Activated CD8-positive, alpha-beta memory T cell treated with anti-CD3 and anti-CD28 coated beads, Interleukin-2, amount 50 U/mL, for 4 hours (primary cell): Measurements from ENCODE around the gene SHANK1.
"Not testable (repeated sequence)": the region's sequence is repeated elsewhere in the genome, so short reads cannot be mapped to it uniquely, and the experiment has no call there.

Experiments used
- DNase-seq: peaks from one replicate; pipeline ENCODE4 v3.0.0-alpha.2; 2020

Gene SHANK1

DNA sequence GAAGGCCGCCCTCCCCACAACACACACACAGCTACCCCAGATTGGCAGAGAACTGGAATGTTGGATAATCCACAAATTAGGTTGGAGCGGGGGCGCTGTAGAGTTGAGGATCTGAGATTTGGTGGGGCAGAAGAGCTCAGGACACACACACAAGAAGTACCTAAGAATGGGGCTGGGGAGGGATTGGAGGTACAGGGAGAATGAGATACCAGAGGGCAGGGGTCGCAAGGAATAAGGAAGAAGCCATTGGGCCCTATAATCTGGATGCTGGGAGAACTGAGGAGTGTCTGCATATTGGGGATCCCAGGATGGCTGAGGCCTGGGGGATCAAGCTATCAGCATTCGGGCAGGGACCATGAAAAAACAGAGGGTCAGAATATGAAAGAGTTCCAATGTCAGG lies 91.5 kb downstream of the SHANK1 start:
- no peak for DNase-seq

DNA sequence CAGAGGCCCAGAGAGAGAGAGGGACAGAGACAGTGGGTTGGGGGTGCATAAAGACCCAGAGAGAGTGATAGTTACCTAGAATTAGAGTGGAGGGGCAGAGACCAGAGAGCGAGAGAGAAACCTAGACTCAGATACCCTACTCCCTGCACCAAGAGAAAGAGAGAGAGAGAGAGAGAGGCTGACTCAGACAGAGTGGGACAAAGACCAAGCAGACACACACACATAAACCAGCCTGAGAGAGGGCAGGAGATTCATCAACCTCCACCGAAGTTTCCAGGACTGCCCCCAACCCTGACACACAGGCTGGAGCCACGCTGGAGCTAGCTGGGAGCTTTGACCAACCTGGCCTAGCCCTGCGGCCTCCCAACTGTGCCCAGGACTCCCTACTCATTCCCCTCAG lies 92.8 kb downstream of the SHANK1 start:
- DNase-seq = no peak

DNA sequence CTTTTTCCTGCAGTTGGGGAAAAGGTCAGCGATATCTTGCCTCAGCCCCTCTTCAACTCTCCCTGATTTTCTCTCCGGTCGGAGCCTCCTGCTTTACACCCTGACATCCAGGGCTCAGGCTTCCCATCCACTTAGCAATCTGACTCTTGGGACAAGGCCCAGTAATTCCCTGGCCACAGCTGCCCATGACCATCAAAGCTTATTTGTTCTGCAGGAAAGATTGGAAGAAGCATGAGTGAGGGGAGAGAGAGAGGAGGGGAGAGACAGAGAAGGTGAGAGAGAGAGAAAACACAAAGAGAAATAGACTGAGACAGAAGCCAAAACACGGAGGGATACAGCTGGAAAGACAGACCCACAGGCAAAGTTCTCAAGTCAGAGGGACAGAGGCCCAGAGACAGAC lies 93.6 kb downstream of the SHANK1 start:
- DNase-seq = no peak

DNA sequence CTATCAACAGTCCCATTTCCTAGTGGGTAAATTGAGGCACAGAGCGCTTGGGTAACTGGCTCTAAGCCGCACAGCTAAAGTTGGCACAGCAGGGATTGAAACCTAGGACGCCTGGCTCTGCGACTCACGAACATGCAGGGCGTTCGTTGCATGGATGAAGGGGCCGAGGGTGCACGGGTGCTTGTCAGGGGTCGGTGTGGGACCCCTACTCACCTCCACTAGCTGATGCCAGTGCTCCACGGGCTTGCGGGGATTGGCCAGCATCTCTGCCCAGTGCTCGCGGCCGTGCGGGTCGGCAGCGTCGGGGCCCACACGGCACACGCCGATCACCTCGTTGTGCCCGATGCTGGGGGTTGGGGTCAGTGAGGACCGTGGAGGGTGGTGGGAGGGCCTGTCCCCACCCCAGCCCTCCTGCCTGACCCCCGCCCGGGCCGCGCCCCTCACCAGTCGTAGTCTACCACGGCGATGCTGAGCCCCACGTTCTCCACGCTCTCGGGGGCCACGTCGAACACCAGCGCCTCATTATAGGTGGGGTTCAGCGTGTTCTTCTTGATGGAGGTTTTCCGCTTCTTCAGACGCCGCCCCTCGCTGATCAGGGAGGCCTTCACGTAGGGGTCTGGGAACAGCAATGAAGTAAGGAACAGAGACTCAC lies 94.5 kb downstream of the SHANK1 start:
- DNase-seq = no peak

DNA sequence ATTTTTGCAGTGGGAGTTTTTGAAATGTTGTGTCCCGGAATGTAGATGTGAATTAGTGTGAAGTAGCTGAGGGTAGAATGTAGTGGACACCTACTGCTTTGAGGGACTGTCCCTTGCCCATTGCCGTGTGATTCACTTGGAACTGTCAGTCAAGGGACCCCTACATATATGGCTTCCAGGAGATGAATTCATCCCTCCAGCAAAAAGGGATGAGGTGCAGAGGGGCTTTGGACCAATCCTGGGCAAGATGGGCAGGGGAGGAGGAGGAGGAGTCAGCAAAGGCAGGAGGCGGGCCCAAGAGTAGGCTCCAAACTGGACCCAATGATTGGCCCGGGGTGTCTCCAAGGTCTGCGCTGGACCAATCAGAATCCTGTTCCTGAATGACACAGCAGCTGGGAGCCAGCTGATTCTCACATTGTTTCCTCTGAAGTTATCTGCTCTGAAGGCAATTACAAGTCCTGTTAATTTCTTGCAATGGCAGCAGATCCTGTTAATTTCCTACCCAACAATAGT lies 99.2 kb downstream of the SHANK1 start:
- DNase-seq = not testable (repeated sequence)

DNA sequence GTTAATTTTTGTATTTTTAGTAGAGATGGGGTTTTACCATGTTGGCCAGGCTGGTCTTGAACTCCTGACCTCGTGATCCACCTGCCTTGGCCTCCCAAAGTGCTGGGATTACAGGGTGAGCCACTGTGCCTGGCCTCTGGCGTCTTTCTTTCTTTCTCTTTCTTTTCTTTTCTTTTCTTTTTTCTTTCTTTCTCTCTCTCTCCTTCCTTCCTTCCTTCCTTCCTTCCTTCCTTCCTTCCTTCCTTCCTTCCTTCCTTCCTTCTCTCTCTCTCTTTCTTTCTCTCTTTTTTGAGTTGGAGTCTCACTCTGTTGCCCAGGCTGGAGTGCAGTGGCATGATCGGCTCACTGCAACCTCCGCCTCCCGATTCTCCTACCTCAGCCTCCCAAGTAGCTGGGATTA lies 100.4 kb downstream of the SHANK1 start:
- not testable (repeated sequence) for DNase-seq

DNA sequence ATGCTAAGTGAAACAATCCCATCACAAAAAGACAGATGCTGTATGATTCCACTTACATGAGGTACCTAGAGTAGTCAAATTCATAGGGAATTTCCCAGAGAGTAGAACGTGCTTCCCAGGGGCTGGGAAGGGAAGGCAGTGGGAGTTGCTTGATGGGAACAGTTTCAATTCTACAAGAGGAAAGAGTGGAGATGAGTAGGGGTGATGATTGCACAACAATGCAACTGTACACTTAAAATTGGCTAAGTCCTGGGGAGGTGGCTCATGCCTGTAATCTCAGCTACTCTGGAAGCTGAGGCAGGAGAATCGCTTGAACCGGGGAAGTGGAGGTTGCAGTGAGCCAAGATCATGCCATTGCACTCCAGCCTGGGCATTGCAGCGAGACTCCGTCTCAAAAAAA lies 101.2 kb downstream of the SHANK1 start:
- not testable (repeated sequence) for DNase-seq

DNA sequence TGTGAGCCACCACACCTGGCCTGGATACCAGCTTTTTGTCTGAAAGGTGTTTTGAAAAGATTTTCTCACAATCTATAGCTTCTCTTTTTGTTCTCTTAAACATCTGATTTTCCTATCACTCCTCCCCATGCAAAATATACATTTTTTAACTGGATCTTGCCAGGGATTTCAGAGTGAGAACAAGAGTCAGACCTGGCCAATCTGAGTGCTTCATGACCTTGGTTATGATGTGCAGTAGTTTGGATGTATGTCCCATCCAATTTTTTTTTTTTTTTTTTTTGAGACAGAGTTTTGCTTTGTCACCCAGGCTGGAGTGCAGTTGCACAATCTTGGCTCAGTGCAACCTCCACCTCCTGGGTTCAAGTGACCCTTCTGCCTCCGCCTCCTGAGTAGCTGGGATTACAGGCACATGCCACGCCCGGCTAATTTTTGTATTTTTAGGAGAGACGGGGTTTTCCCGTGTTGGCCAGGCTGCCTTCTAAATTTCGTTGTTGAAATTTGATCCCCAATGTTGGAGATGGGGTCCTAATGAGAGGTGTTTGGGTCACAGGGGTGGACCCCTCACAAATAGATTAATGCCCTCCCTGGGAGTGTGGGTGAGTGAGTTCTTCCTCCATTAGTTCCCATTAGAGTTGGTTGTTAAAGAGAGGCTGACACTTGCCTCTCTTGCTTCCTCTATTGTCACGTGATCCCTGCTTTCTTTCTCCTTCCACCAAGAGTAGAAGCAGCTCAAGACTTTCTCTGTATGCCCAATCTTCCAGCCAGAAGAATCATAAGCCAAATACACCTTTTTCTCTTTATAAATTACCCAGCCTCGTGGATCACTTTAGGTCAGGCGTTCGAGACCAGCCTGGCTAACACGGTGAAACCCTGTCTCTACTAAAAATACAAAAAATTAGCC lies 106.8 kb downstream of the SHANK1 start:
- not testable (repeated sequence) for DNase-seq
